HepG2 (cell line): ENCODE results near the gene SP6. TPM values are rescaled to one million over a fixed set of nuclear protein-coding genes. Genes with fewer than 3 reads are reported as not detected.

Source experiments
- ATF4 ChIP-seq, 2 experiments: fragments of 450-650 bp in 1 of 2; sonication (generic) in 1 of 2; formaldehyde crosslinking; IDR thresholded peaks; 2 replicates each; pipeline versions ENCODE4 v1.5.0 to v1.8.0; 2020 to 2022; ENCODE audit warnings: mild to moderate bottlenecking in 1 of 2, missing genetic modification reagents in 1 of 2
- HIC2 ChIP-seq: sonication (generic); formaldehyde crosslinking; IDR thresholded peaks from 2 replicates; pipeline ENCODE4 v1.9.0; 2022; ENCODE audit warnings: low read depth, missing genetic modification reagents
- HOXA7 ChIP-seq: sonication (generic); formaldehyde crosslinking; IDR thresholded peaks from 2 replicates; pipeline ENCODE4 v1.8.1; 2022; ENCODE audit warnings: mild to moderate bottlenecking, missing genetic modification reagents, moderate library complexity
- KDM4B ChIP-seq: sonication (generic); formaldehyde crosslinking; IDR thresholded peaks from 2 replicates; pipeline ENCODE4 v1.4.0; 2020; ENCODE audit warnings: missing genetic modification reagents
- KDM6A ChIP-seq: IDR thresholded peaks from 2 replicates; pipeline ENCODE4 v1.6.1; 2016; ENCODE audit warnings: low read depth
- LCORL ChIP-seq, 2 experiments: fragments of 450-650 bp in 1 of 2; sonication (generic) in 1 of 2; formaldehyde crosslinking in 1 of 2; IDR thresholded peaks; 2 replicates each; pipeline versions ENCODE4 v1.5.0 to v1.6.1; 2017 to 2020; ENCODE audit warnings: antibody characterized with exemption in 1 of 2, missing genetic modification reagents in 1 of 2
- NR2F2 ChIP-seq: IDR thresholded peaks from 2 replicates; pipeline ENCODE4 v1.6.1; 2012; ENCODE audit warnings: low read depth, inconsistent platforms, borderline replicate concordance
- RARG ChIP-seq: sonication (generic); formaldehyde crosslinking; IDR thresholded peaks from 2 replicates; pipeline ENCODE4 v1.4.0; 2020; ENCODE audit warnings: low read depth, mild to moderate bottlenecking, missing genetic modification reagents
- SCMH1 ChIP-seq: sonication (generic); formaldehyde crosslinking; IDR thresholded peaks from 2 replicates; pipeline ENCODE4 v1.9.0; 2021; ENCODE audit warnings: missing genetic modification reagents, mild to moderate bottlenecking, borderline replicate concordance
- STAG1 ChIP-seq: sonication (generic); formaldehyde crosslinking; IDR thresholded peaks from 2 replicates; pipeline ENCODE4 v1.4.0; 2020; ENCODE audit warnings: missing genetic modification reagents
- TEAD3 ChIP-seq: optimal IDR thresholded peaks from 2 replicates; pipeline ENCODE3; 2016; ENCODE audit warnings: borderline replicate concordance
- TEF ChIP-seq: sonication (generic); formaldehyde crosslinking; IDR thresholded peaks from 2 replicates; pipeline ENCODE4 v1.5.0; 2020; ENCODE audit warnings: missing genetic modification reagents
- XRCC5 ChIP-seq: fragments of 200-400 bp; formaldehyde crosslinking; optimal IDR thresholded peaks from 2 replicates; pipeline ENCODE3; 2017; ENCODE audit warnings: mild to moderate bottlenecking, low read length
- ZNF138 ChIP-seq: sonication (generic); formaldehyde crosslinking; IDR thresholded peaks from 2 replicates; pipeline ENCODE4 v1.5.0; 2020; ENCODE audit warnings: mild to moderate bottlenecking, low read depth, missing genetic modification reagents
- ZNF589 ChIP-seq: sonication (generic); formaldehyde crosslinking; conservative IDR thresholded peaks from 2 replicates; pipeline ENCODE4 v1.8.0; 2022; ENCODE audit warnings: mild to moderate bottlenecking, moderate library complexity, missing genetic modification reagents
- ZNF703 ChIP-seq: sonication (generic); formaldehyde crosslinking; IDR thresholded peaks from 2 replicates; pipeline ENCODE4 v1.5.1; 2020; ENCODE audit warnings: missing genetic modification reagents, mild to moderate bottlenecking, moderate library complexity, borderline replicate concordance
- polyA plus RNA-seq, 8 experiments: library from polyadenylated mRNA; depleted of rRNA in 3 of 8; stranded (reverse) in 7 of 8; unstranded in 1 of 8; fragments of >200 nt; fragmentation: Illumina TruSeq in 4 of 8; extraction: Trizol in 4 of 8; gene quantifications; 2 replicates each; pipeline versions ENCODE4 v1.2.1 to v1.2.3, GENCODE V29; 2011 to 2016; ENCODE audit warnings: low read depth in 4 of 8, missing spikeins in 1 of 8, mixed read lengths in 1 of 8; ENCODE audit not compliant: insufficient read depth in 1 of 8
- total RNA-seq, 5 experiments: library from RNA; depleted of rRNA; stranded (reverse); fragments of >200 nt; fragmentation: Illumina TruSeq; extraction: Trizol; gene quantifications; 2 replicates each; pipeline ENCODE4 v1.2.3, GENCODE V29; 2016; ENCODE audit warnings: low read depth in 1 of 5
- TF ChIP-seq, protein P1 (sequence below): sonication (generic); formaldehyde crosslinking; IDR thresholded peaks from 2 replicates; pipeline ENCODE4 v1.5.0; 2020; ENCODE audit warnings: missing genetic modification reagents, mild to moderate bottlenecking, borderline replicate concordance
- TF ChIP-seq, protein P2 (sequence below): sonication (generic); formaldehyde crosslinking; IDR thresholded peaks from 2 replicates; pipeline ENCODE4 v1.5.0; 2020; ENCODE audit warnings: mild to moderate bottlenecking, missing genetic modification reagents
- TF ChIP-seq, protein P3 (sequence below): sonication (generic); formaldehyde crosslinking; IDR thresholded peaks from 2 replicates; pipeline ENCODE4 v1.5.1; 2020; ENCODE audit warnings: mild to moderate bottlenecking, missing genetic modification reagents, borderline replicate concordance
- TF ChIP-seq, protein P4 (sequence below): sonication (generic); formaldehyde crosslinking; IDR thresholded peaks from 2 replicates; pipeline ENCODE4 v1.4.0; 2020; ENCODE audit warnings: missing genetic modification reagents

Gene SP6
- total and polyA plus RNA-seq, 2 of the 13 experiments (the other 11 are each of a cell fraction or from before 2014, with no cell fraction given): 0.07 TPM

- TF ChIP-seq, protein P1, sequence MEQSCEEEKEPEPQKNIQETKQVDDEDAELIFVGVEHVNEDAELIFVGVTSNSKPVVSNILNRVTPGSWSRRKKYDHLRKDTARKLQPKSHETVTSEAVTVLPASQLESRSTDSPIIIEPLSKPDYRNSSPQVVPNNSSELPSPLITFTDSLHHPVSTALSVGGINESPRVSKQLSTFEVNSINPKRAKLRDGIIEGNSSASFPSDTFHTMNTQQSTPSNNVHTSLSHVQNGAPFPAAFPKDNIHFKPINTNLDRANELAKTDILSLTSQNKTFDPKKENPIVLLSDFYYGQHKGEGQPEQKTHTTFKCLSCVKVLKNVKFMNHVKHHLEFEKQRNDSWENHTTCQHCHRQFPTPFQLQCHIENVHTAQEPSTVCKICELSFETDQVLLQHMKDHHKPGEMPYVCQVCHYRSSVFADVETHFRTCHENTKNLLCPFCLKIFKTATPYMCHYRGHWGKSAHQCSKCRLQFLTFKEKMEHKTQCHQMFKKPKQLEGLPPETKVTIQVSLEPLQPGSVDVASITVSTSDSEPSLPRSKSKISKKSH: no peak
- TF ChIP-seq, protein P2, sequence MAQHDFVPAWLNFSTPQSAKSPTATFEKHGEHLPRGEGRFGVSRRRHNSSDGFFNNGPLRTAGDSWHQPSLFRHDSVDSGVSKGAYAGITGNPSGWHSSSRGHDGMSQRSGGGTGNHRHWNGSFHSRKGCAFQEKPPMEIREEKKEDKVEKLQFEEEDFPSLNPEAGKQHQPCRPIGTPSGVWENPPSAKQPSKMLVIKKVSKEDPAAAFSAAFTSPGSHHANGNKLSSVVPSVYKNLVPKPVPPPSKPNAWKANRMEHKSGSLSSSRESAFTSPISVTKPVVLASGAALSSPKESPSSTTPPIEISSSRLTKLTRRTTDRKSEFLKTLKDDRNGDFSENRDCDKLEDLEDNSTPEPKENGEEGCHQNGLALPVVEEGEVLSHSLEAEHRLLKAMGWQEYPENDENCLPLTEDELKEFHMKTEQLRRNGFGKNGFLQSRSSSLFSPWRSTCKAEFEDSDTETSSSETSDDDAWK (CRISPR knock-in tag): no peak
- TF ChIP-seq ZNF589 (CRISPR knock-in tag) (no peak), TEAD3 (CRISPR knock-in tag) (peak; percentile 57), KDM4B (no peak), ZNF138 (CRISPR knock-in tag) (no peak), RARG (CRISPR knock-in tag) (no peak), STAG1 (no peak), ZNF703 (CRISPR knock-in tag) (no peak), KDM6A (CRISPR knock-in tag) (no peak), ATF4 (CRISPR knock-in tag; IDR thresholded peaks at IDR 0.05) (0 out of 4 replicates have a peak, but pooled peaks of 1 of the 2 experiments have one; percentile 67), SCMH1 (CRISPR knock-in tag) (no peak), HIC2 (CRISPR knock-in tag) (no peak), XRCC5 (no peak), TEF (CRISPR knock-in tag) (peak; percentile 82), LCORL (IDR thresholded peaks at IDR 0.05) (no peak), LCORL (CRISPR knock-in tag; IDR thresholded peaks at IDR 0.05) (no peak), NR2F2 (no peak), HOXA7 (no peak)
- TF ChIP-seq, protein P3, sequence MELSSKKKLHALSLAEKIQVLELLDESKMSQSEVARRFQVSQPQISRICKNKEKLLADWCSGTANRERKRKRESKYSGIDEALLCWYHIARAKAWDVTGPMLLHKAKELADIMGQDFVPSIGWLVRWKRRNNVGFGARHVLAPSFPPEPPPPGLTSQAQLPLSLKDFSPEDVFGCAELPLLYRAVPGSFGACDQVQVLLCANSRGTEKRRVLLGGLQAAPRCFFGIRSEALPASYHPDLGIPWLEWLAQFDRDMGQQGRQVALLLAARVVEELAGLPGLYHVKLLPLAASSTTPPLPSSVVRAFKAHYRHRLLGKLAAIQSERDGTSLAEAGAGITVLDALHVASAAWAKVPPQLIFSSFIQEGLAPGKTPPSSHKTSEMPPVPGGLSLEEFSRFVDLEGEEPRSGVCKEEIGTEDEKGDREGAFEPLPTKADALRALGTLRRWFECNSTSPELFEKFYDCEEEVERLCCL: no peak
- TF ChIP-seq, protein P4, sequence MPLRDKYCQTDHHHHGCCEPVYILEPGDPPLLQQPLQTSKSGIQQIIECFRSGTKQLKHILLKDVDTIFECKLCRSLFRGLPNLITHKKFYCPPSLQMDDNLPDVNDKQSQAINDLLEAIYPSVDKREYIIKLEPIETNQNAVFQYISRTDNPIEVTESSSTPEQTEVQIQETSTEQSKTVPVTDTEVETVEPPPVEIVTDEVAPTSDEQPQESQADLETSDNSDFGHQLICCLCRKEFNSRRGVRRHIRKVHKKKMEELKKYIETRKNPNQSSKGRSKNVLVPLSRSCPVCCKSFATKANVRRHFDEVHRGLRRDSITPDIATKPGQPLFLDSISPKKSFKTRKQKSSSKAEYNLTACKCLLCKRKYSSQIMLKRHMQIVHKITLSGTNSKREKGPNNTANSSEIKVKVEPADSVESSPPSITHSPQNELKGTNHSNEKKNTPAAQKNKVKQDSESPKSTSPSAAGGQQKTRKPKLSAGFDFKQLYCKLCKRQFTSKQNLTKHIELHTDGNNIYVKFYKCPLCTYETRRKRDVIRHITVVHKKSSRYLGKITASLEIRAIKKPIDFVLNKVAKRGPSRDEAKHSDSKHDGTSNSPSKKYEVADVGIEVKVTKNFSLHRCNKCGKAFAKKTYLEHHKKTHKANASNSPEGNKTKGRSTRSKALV (CRISPR knock-in tag): no peak
These were observed 6.7 kb downstream of the SP6 start (continued) for GRCh38 chr17:47844227-47844626.
